Placental epithelial cell (primary cell): ENCODE data around the gene BEND6. TPM values are rescaled to one million over a fixed set of nuclear protein-coding genes. Genes with fewer than 3 reads are reported as not detected.

ENCODE experiments used
- small RNA-seq: library from RNA; depleted of rRNA; stranded (forward); fragments of <200 nt; gene quantifications from one replicate; pipeline ENCODE3, GENCODE V24; 2012
- total RNA-seq: library from RNA; depleted of rRNA; stranded (reverse); fragments of >200 nt; gene quantifications from 2 replicates; pipeline ENCODE4 v1.2.3, GENCODE V29; 2012

Gene BEND6
- total RNA-seq: 12.6 and 20.6 TPM in 2 replicates

GRCh38 chr6:56954403-56955170, at the start of gene BEND6:
TSS of gene BEND6 (plus strand) at chr6:56955107. CDS start at chr6:56981811, 26,704 bp downstream.

GRCh38 chr6:57046332-57047256, 91.7 kb downstream of the BEND6 start, which contains the start of gene KIAA1586:
TSS of gene KIAA1586 (plus strand) at chr6:57046693. CDS start at chr6:57046756, 63 bp downstream.

Small RNA genes lying within 50 kb of the gene (small RNA-seq; reads per million reads assigned to genes)
- not detected for gene FTH1P15
- not detected for gene RNU6-626P

Other genes starting within 250 kb of the BEND6 start
- 13.4 and 18.8 TPM in 2 replicates for gene KIAA1586, start 91.6 kb downstream of the BEND6 start, total RNA-seq
- 79.3 and 84.2 TPM in 2 replicates for gene ZNF451, start 135.1 kb downstream of the BEND6 start, total RNA-seq
- gene BAG2, start 217.2 kb downstream of the BEND6 start, total RNA-seq: 3.0 and 3.1 TPM in 2 replicates